GM18498 (cell line): ENCODE measurements around the gene ADCY7.

Experiments
- ATAC-seq: cut with Tn5 transposase; IDR thresholded peaks from one replicate; pipeline ENCODE4 v1.9.1; 2021; ENCODE audit warnings: mild to moderate bottlenecking, moderate library complexity; ENCODE audit not compliant: unreplicated experiment

The ADCY7 gene

GRCh38 chr16:50310308-50311133 lies 44.2 kb downstream of the ADCY7 start:
- ATAC-seq = no peak

- no peak for ATAC-seq
These were observed 44.8 kb downstream of the ADCY7 start for GRCh38 chr16:50311134-50311528.

GRCh38 chr16:50311891-50312501 lies 45.6 kb downstream of the ADCY7 start:
- no peak for ATAC-seq

DNA sequence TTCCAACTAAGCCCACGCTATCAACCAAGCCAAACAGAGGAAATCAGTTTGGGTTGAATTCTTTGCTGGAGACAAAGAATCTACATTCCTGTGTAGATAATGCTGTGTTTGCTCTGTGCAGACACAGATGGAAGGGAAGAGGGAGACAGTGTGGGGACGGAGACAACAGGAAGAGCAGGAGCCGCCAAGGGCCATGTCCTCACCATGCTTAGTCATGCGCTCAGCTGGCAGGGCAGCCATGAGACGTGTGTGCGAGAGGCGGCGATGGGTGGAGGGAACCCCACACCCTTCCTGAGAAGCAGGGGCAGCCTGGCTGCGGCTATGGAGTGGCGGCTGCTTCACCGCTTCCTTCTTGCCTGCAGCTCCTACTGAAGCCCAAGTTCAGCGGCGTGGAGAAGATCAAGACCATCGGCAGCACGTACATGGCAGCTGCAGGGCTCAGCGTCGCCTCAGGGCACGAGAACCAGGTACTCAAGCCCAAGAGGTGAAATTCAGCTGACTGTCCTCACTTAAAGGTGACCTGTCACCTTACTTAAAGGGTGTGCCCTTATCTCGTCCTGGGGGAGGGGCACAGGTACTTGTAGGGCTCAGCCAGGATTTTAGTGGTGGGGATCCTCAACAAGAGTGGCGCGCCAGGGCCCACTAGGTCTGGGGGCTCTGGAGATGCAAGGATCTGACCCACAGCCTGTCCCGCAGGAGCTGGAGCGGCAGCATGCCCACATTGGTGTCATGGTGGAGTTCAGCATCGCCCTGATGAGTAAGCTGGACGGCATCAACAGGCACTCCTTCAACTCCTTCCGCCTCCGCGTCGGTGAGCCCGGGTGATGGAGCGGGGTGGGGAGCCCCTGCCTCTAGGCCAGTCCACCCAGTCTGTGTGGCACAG lies 47.5 kb downstream of the ADCY7 start:
- ATAC-seq = no peak

DNA sequence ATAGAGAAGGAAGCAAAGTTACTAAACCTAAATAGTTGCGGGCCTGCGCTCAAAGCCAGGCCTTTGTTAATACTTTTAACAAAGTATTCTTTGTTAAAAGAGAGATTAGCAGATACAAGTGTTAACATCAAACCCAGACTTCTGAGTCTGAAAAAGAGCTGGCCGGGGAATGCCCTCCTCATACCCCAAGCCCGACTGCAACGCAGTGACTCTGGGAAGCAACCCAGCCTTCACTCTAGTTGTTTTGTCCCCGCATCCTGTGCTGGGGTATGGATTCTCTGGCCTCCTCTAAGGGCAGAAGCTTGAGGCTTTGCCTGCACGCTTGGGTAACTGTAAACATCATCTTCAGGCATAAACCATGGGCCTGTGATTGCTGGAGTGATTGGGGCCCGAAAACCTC lies 48.3 kb downstream of the ADCY7 start:
- ATAC-seq = no peak

GRCh38 chr16:50315346-50315997 lies 49.1 kb downstream of the ADCY7 start:
- ATAC-seq = no peak

DNA sequence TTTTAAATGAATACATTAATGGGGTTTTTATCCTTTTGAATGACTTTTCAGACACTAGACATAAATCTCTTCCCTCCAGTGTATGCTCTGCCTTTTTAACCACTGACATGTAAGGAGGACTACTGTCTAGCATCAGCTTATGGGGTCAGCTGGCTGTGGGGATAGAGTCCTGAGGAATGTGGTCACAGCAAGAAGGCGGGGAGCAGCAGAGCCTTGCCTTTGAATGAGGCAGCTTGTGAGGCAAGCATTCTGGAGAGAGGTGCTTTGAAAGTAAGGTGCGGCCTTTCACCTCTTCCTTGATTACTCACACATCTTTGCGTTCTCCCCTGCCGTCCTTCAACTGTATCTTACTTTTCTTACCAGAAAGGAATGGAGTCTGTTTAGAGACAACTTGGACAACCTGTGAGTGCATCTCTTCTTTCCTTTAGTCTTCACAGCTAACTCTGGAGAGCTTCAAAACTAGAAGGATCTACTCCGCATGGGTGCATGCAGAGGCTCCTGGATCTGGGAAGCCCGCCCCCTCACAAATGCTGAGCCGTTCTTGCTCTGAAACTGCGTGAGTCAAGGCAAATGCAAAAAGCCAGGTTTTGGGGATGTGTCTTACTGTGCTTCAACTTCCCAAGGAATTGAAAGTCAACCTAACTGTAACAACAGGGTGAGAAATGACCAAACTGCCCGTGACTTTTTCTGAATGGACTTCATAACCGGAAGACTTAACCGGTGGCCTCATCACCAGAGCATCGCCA lies 49.9 kb downstream of the ADCY7 start:
- no peak for ATAC-seq

DNA sequence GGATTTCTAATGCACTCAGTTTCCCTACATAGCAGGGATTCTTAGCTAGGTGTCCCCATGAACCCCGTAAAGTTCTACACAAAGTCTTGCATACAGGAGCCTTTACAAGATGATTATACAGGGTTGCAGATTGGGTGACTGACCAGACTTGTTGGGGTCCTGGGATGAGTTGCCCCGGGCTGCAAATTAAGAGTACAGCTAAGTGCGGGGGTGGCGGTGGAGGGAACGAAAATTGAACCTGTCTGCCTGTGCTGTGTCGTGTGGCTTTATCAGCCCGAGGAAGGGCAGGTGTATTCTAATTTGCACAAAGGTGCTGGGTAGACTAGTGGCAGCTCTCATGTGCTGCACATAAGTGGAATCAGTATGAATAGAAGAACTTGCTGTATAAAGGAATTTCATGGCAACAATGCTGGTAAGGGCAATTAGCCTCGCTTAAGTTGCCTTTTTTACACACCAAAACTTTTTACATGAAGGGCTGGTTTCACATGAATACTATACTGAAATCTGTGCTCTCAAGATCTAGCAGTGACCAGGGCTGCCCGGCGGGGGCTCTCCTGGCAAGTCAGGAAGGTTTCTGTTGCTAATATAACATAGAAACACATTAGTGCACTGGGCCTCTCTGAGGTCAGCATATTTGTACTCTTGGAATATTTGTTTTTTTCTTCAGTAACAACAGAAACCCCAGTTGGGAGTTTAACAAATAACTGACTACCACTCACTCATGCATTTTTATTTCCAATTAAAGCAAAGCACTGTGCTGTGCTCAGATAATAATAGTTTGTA lies 50.7 kb downstream of the ADCY7 start:
- no peak for ATAC-seq

GRCh38 chr16:50318796-50319578 lies 52.6 kb downstream of the ADCY7 start:
- ATAC-seq = no peak

DNA sequence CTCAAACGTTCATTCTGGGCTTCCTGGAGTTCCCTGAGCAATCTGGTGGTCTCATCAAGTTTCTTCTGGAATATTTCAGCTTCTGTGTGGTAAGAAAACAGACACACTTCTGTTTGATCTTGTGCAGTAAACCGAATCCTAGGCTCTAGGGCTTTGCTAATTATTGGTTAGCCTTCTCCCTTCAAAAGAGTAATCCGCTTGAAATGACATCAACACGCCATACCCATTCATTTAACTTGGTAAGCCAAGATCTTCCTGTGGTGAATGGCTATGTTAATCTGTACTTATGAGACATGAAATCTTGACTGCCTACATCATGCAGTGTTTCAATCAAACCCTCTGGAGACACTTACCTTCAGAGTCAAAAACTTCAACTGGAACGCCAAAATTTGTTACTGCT lies 54.0 kb downstream of the ADCY7 start:
- ATAC-seq = no peak

DNA sequence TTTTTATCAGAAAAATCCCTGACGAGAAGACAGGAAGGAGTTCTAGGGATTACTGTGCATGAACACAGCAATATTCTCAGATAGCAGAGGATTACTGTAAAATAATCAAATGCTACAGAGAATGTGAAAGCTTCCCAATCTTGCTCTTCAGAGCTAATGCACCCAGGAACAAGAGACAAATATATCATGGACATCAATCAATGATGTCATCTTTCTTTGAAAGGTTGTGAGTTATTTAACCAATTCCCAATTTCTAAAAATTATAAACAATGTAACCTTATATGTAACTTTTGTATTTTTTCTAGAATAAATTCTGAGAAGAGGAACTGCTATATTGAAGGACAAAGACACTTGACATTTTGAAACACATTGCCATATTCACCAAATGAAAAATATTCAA lies 56.0 kb downstream of the ADCY7 start:
- ATAC-seq = no peak

- ATAC-seq = no peak
These were observed 57.1 kb downstream of the ADCY7 start for GRCh38 chr16:50323335-50324011.

GRCh38 chr16:50324345-50324744 lies 58.0 kb downstream of the ADCY7 start:
- no peak for ATAC-seq

- no peak for ATAC-seq
These were observed 59.9 kb downstream of the ADCY7 start for GRCh38 chr16:50326264-50326663.

- ATAC-seq = peak; percentile 78
These were observed 60.6 kb downstream of the ADCY7 start for GRCh38 chr16:50326835-50327465.

- ATAC-seq = no peak
These were observed 63.3 kb downstream of the ADCY7 start for GRCh38 chr16:50329446-50330189.

DNA sequence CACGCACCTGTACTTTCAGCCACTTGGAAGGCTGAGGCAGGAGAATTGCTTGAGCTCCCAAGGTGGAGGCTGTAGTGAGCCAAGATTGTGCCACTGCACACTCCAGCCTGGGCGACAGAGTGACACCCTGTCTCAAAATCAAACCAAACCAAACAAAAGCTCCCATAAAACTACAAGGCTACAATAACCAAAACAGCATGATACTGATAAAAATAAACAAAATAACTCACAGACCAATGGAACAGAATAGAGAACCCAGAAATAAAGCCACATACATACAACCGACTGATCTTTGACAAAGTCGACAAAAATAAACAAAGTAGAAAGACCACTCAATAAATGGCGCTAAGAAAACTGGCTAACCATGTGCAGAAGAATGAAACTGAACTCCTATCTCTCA lies 65.2 kb downstream of the ADCY7 start:
- no peak for ATAC-seq
